ENCODE results near the gene ASB4. TPM values are rescaled to one million over a fixed set of nuclear protein-coding genes. Genes with fewer than 3 reads are reported as not detected.

ASB4 gene
- total RNA-seq: not detected in 2 replicates

GRCh38 chr7:95485391-95486123, at the start of gene ASB4:
ASB4 (plus strand) TSS chr7:95485943; CDS start chr7:95485972, 29 bp downstream.

Other genes with a start within 250 kb of the ASB4 start
- gene PON1, start 161.4 kb upstream of the ASB4 start, total RNA-seq: not detected in 2 replicates
- gene PON3, start 89.6 kb upstream of the ASB4 start, total RNA-seq: not detected in 2 replicates
- 52.0 and 54.6 TPM in 2 replicates for gene PON2, start 50.9 kb upstream of the ASB4 start, total RNA-seq
- gene PDK4, start 110.6 kb downstream of the ASB4 start, total RNA-seq: 0.45 and 2.0 TPM in 2 replicates

All from bronchus fibroblast of lung (primary cell).